GM06990 (cell line): ENCODE data around the gene STARD13.

Experiments
- DNase-seq: peaks from one replicate; pipeline ENCODE4 v3.0.0-alpha.2; 2011; ENCODE audit not compliant: insufficient read length; ENCODE audit errors: extremely low read depth
- H3K27me3 ChIP-seq: replicated peaks from 2 replicates; pipeline ENCODE4 v1.6.0; 2011; ENCODE audit warnings: low read length; ENCODE audit not compliant: control insufficient read depth, insufficient read depth
- H3K36me3 ChIP-seq: 2 replicates; pipeline ENCODE4 v1.5.1; 2011; ENCODE audit warnings: low read length; ENCODE audit not compliant: control insufficient read depth, insufficient read depth
- H3K4me3 ChIP-seq: replicated peaks from 2 replicates; pipeline ENCODE4 v1.5.1; 2011; ENCODE audit warnings: low read depth, mild to moderate bottlenecking, control low read depth, low read length
- TF ChIP-seq, protein P1 (sequence below): IDR thresholded peaks from 2 replicates; pipeline ENCODE4 v1.5.1; 2011; ENCODE audit warnings: low read length, control low read depth, mild to moderate bottlenecking, inconsistent platforms; ENCODE audit not compliant: insufficient read depth, poor library complexity, severe bottlenecking

STARD13 gene

DNA sequence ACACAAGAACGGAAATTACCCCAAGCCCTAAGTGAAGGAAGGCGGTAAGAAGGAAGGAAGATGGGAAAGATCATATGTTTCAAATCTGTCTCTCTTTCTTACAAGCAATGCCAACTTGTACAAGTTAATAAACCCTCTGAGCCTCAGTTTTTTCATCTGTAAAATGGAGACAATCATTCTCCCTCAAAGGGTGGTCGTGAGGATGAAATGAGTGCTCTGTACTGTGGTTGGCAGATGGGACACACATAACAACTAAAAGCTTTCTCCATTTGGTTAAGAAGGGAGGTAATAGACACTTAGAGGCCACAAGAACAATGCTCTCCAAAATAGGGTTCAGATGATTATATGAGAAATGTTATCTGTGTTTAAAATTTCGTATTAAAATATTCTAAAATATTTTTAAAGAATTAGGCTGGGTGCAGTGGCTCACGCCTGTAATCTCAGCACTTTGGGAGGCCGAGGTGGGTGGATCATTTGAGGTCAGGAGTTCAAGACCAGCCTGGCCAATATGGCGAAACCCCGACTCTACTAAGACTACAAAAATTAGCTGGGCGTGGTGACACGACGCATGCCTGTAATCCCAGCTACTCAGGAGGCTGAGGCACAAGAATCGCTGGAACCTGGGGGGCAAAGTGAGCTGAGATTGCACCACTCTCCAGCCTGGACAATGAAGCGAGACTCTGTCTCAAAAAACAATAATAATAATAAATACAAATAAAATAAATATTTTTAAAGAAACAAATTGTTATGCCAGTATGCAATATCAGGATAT lies 89.7 kb downstream of the STARD13 start:
- DNase-seq = no peak
- TF ChIP-seq, protein P1, sequence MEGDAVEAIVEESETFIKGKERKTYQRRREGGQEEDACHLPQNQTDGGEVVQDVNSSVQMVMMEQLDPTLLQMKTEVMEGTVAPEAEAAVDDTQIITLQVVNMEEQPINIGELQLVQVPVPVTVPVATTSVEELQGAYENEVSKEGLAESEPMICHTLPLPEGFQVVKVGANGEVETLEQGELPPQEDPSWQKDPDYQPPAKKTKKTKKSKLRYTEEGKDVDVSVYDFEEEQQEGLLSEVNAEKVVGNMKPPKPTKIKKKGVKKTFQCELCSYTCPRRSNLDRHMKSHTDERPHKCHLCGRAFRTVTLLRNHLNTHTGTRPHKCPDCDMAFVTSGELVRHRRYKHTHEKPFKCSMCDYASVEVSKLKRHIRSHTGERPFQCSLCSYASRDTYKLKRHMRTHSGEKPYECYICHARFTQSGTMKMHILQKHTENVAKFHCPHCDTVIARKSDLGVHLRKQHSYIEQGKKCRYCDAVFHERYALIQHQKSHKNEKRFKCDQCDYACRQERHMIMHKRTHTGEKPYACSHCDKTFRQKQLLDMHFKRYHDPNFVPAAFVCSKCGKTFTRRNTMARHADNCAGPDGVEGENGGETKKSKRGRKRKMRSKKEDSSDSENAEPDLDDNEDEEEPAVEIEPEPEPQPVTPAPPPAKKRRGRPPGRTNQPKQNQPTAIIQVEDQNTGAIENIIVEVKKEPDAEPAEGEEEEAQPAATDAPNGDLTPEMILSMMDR = no peak
- Histone ChIP-seq H3K4me3 (peak overlapping the region; percentile 25; the same call in 1 of the 2 replicates), H3K36me3 (no peaks in the 10 kb centered on the region; the same call in 1 of the 2 replicates), H3K27me3 (no peaks in the 10 kb centered on the region)

DNA sequence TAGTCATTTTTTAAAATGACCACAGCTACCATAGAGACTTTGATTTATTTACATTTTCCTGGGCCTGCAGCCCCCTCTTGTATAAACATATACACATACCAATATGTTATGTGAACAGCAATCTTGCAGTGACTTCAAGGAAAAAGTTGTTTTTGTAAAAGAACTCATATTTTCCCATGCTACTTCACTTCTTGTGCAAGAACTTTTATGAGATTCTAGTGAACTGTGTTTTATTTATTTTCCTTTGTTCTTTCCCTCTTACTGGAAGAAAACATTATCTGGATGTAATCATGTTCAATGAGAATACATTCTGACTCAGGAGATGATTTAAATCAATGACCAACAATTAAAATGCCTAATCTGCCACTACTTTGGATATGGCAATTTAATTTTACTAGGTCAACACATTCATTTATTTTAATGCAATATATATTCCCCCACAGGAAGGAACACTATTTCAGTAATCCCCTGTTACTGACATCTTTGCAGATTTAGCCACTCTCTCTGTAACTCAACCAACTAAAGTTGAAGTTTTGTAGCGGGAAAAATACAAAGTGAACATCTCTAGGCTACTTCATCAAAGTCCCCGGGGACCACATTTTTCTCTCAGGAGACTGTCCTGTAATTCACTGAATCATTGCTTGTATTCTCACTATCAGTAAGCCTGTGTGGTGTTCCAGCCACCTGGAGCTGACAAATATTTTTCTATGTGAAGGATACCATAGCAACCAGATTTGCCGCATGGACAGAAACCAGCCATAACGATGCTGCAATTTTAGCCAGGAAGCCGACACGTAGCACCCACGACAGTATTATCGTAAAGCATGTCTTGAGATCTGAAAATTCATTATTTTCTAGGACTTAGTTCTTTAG lies 90.5 kb downstream of the STARD13 start:
- peak; percentile 84 for DNase-seq

DNA sequence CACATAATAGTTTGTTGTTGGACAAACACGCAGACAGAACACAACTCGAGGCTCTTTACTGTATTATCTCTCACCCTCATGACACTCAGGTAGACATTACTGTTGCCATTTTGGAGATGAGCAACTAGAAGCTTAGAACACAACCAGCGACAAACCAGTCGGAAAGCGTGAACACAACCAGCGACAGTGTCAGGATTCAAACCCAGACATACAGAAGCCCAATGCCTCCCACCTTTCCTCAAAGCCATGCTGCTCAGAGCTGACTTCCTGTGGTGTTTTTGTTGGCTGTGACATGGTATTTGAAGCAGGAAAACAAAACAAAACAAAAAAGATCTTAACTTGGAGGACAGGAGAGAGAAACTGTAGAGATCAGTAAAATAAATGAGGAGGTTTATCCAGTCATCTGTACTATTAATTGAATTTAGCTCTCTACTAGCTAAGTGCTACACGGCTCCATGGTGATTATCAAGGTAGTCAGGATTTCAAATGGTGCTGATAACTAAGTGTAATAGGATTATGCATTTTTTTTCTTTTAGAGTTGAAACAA lies 92.1 kb downstream of the STARD13 start:
- DNase-seq = no peak
- no peak overlapping the region for H3K4me3 ChIP-seq
- TF ChIP-seq, protein P1 = no peak
- H3K36me3 ChIP-seq = no peaks in the 10 kb centered on the region; the same call in 1 of the 2 replicates
- no peaks in the 10 kb centered on the region for H3K27me3 ChIP-seq

More for the DNA sequence above, 90.5 kb downstream of the STARD13 start:
- H3K27me3 ChIP-seq = no peaks in the 10 kb centered on the region
- H3K36me3 ChIP-seq = no peaks in the 10 kb centered on the region; the same call in 1 of the 2 replicates
- peak overlapping the region; percentile 31 for H3K4me3 ChIP-seq
- TF ChIP-seq, protein P1 = no peak

DNA sequence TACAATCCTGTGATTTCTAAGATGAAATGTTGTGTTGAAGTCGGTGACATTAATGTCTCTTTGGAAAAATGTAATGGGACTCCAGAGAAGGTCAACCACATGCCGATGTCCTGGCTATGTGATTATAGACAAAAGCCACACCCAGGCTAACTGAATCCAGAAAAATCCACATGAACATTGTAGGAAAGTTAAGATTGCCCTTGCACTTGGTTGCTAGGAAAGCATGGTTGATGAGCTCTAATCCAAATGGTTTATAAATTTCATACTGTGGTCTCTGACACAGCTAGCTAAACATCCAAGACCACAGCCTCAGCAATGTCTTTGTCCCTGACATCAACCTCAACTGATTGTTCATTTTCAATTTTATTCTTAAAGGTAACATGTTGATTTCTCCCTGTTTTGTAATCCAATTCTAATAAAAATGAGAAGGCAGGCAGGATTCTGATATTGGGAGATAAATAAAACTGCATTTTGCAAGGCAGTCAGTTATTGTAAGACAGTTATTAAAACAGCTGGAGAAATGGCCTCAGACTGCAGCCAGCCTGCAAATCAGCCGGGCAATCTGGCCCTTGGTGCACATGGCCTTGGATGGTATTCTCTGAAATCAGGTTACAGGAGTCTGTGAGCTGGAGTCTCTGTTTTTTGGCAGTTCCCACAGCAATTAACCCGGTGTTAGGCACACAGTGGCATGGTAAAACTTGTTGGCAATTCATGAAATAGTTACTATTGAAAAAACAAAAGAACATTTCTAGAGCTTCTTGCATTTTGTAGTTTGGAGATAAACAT lies 93.9 kb downstream of the STARD13 start:
- no peak for DNase-seq
- Histone ChIP-seq H3K4me3 (no peak overlapping the region), H3K27me3 (no peaks in the 10 kb centered on the region), H3K36me3 (no peaks in the 10 kb centered on the region)
- TF ChIP-seq, protein P1 = no peak

DNA sequence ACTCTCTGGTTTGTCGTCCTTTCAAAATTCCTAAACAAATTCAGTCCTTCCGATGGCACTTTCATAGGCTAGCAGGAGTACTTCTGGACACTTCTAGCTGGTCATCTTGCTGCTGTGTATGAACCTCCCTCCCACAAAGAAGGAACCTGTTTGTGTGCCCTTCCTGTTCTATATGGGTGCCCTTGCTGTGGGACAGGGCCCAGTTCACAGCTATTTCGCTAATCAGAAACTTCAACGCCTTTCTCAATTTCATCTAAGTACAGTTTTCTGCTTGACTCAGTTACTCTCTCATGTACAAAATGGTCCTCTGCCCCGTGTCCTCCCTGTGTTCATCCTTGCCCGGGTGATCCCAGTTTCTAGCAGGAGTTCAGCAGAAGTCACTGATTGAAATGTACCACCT lies 96.1 kb downstream of the STARD13 start:
- no peak overlapping the region for H3K4me3 ChIP-seq
- 0 out of 2 replicates have a peak, but pooled peaks cover 2% of the 10 kb centered on the region for H3K36me3 ChIP-seq
- DNase-seq = no peak
- TF ChIP-seq, protein P1 = no peak
- H3K27me3 ChIP-seq = no peaks in the 10 kb centered on the region
